ENCODE results near the gene AGBL3.

DNA sequence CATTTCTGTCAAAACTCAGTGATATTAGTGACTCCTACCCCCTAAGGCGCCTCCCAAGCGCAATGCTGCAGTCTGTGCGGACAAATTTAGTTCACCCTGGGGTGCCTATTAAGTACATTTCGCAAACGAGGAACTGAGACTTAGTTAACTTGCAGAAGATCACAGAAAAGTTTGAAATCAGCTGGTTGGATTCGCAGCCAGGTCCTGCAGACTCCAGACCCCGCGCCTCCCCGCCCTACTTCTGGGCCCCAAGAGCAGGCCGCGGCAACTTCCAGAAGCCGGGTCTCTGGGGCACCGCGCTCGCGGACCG is 183.6 kb downstream of the AGBL3 start:
- TF ChIP-seq POLR2AphosphoS5 (IDR thresholded peaks at IDR 0.05; ENCODE audit: borderline replicate concordance, low read depth, low read length), result no peak
- no peak for TF ChIP-seq EZH2 (IDR thresholded peaks at IDR 0.05)
- no peak for TF ChIP-seq FOXP2 (optimal IDR thresholded peaks at IDR 0.05; ENCODE audit: control extremely low read depth, extremely low read length, insufficient read depth)

All from SK-N-MC (cell line).